Stimulated activated CD4-positive, alpha-beta T cell treated with anti-CD3 and anti-CD28 coated beads, Interleukin-1b, Interleukin-23, amount 100 ng/mL, for 4 hours (primary cell): ENCODE data around the gene HOXC6.
"Not testable (repeated sequence)": the region's sequence is repeated elsewhere in the genome, so short reads cannot be mapped to it uniquely, and the experiment has no call there.

ENCODE experiments used
- DNase-seq, 2 donors: peaks; one replicate each; pipeline ENCODE4 v3.0.0-alpha.2; 2020; ENCODE audit warnings: low read depth in 2 of 2

The HOXC6 gene

DNA sequence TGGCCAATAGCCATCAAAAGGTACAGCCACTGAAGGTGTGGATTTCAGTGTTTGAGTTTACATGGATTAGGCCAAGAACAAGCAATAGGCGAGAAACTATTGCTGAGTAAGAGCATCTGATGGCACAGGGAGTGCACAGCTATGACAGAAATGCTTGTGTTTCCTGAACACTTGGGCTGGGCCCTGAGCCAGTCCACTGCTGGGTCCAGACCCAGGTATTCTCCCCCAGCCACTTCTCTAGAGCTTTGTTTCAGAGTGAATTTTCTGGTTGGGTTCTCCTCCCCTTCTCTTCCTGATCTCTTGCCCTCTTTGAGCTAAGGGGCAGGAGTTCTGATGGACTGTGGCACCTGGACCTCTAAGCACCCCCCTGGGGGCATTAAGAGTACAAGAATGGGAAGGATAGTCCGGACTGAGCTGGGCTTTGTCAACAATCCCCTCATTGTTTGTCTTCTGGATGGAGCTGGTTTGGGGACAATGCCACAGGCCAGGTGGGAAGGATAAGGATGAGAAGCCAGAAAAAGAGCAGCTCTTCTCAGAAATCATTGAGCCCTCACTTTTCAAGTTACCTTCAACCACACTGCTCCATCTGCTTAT is 13.0 kb downstream of the HOXC6 start:
- no peak for DNase-seq

DNA sequence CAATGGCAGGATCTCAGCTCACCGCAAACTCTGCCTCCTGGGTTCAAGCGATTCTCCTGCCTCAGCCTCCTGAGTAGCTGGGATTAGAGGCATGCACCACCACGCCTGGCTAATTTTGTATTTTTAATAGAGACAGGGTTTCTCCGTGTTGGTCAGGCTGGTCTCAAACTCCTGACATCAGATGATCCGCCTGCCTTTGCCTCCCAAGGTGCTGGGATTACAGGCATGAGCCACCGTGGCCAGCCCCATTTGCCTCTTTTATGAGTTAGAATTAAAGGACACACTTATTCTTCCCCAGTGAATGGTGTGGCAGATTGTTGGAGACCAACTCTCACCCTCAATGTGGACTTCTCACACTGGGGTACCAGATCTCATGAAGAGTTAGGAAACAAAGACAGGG is 13.8 kb downstream of the HOXC6 start:
- DNase-seq = not testable (repeated sequence)

DNA sequence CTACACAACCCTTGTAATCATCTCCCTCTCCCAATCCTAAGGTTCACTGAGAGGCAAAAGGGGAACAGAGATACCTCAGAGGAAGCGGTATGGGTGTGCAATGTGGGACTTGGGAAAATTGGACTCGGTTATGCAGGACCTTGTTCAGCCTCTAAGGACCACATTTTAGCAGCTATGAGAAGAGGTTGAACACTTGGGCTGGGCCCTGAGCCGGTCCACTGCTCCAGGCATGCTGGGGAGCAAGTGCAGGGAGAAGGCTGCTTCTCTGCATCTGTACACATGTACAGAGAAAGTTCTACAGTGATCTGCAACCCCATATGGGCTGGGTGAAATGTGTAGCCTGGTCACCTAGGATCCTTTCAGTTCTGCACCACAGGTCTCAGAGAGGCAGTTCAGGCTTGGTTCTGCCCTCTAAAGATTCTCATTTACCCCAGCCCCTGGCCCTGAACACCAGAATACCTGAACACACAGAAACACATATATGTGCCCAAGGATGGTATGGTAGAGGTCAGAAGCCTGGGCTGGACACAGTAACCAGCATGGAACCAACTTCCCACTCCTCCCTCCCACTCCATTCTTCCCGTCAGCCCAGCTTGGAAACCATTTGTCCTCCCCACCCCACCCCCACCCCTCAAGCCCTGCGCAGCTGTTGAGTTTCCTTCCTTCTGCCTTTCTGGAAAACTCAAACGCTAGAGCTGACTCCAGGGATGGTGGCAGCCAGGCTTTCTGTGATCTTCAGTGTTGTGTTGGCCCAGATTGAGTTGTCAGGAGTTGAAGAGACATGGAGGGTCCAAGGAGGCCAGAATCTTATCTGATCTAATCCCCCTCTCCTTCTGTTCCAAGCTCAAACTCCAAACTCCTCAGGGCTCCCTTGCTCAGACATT is 15.0 kb downstream of the HOXC6 start:
- DNase-seq = no peak

DNA sequence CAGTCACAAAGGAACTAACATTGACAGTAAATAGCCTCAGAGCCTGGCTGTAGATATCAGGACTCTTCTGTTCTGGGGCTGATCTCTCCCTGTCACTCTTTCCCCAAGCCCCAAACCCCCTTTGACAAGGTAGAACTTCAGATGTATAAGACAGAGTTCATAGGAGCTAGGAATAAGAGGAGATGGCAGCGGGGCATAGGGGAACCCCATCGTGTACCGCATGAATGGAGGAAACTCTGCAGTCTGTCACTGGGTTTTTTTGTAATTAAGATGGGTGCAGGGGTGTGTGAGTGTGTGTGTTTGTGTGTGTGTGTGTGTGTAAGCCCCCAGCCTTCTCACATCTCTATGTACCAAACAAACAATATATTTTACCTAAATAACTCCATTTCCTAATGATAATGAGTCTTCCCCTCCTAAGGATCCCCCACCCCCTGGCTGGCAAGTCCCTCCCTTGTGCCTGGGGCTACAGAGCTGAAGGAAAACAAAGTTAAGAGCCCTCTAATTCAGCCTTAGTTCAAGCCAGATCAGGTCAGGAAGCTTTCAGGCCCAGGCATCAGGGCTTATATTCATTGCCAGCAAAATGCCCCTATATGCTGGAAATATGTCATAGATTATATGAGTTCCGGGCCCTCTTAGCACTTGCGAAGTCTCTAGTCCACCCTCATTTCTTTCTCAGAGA is 16.3 kb downstream of the HOXC6 start:
- no peak for DNase-seq

DNA sequence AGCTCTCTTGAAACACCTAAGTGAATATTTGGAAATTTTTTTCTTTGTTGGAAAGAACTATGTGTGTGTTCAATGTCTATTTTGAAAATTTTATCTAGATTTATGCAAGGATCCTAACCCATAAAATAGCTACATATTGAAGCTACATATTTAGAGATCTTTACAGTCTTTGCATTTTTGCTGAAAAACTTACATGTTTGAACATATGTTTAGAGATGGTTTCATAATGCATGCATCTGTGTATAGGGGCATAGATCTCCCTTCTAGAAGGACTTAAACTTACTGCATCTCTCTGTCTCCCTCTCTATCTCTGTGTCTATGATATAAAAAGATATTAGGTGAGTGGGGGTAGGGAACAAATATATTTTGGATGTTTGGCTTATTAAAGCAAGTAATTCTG is 17.2 kb downstream of the HOXC6 start:
- no peak for DNase-seq

DNA sequence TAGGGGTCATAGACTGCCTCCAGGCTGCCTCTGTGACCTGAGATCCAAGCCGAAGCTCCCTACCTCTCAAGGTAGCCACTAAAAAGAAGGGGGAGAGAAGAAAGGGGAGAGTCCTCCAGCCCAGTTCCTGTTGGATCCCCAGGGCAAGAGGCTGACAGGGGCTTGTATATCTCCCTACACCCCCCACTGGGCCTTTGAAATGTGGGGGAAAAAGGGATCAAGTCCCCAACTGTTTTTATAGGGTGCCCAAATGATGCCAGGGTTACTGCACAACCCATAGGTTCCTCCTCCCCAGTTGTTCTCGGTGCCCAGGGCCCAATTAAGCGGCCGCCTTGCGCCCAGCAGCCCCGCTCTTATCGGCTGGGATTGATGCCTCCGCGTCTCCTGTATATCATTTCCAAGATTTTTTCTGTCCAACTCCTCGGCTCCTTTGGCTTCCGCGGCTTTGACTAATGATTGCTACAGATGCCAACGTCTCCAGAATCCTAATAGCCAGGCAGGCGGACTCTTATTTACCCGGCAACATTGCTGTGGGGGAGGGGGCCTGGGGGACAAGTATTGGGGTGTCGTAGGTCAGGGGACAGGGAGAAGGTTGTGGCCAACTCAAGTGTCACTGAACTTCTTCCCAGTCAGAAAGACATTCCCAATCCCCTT is 17.8 kb downstream of the HOXC6 start:
- no peak for DNase-seq

DNA sequence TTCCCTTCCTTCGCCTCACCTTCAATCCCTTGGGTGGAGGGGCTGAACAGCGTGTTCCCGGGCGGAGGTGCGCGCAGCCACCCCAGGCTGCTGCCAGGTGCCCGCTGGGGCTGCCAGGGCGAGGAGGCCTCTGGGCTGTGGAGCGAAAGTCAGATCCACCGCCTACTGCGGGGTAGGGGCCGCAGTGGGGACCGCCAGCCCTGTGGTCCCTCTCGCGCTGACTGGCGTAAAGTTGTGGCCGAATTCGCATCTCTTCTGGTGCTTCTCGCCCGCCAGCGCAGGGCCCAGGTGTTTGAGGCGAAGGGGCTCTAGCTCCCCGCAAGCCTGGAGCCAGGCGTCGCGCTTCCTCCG is 18.5 kb downstream of the HOXC6 start:
- DNase-seq = no peak

DNA sequence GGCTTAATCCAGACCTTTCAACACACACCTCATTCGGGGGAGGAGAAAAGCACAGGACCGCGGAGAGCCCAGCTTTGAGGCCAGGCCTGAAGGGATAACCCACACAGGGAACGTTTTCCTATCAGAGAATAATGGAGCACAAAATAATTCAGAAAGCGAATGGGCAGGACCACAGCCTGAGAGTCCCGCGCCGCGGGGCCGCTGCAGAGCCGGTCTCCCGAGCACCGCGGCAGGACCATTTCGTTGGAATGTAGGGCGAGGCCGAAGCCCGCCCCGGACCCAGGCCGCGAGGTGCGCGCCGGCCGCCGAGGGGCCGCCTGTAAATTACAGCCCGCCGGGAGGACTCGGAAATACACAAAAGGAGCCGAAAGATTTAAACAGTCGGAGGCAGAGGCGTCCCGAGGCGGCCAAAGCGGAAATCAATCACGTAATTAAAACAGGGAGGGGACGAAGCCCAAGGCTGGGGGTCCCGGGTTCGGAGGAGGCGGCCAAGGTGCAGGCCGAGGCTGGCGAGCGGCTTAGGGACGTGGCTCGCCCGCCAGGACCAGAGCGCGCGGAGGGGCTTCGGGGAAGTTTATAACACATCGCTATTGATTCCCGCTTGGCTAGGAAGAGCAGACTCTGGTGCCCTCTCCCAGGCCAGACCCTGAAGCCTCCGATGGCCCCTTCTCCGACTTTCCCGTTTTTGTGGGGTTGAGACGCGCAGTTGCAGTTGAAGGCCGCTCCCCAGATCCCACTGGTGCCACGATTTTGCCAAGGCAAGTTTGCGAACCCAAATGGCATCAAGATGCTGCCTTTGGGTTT is 19.1 kb downstream of the HOXC6 start:
- DNase-seq = no peak

DNA sequence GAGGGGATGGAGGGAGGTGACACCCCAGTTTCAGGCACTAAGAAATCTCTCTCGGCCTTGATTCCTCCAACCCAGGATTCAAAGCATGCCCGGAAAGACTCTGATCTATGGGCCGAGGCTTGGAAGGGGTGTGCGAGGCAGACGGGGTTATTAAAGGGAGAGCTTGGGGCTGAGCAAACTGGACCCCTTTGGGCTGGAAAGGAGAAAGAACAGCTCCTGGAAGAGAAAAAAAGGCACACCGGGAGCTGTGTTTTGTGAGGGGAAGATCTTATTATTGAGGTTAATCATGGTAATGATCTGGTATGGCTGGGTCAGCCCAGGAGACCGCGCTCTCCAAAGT is 19.7 kb downstream of the HOXC6 start:
- DNase-seq = no peak

DNA sequence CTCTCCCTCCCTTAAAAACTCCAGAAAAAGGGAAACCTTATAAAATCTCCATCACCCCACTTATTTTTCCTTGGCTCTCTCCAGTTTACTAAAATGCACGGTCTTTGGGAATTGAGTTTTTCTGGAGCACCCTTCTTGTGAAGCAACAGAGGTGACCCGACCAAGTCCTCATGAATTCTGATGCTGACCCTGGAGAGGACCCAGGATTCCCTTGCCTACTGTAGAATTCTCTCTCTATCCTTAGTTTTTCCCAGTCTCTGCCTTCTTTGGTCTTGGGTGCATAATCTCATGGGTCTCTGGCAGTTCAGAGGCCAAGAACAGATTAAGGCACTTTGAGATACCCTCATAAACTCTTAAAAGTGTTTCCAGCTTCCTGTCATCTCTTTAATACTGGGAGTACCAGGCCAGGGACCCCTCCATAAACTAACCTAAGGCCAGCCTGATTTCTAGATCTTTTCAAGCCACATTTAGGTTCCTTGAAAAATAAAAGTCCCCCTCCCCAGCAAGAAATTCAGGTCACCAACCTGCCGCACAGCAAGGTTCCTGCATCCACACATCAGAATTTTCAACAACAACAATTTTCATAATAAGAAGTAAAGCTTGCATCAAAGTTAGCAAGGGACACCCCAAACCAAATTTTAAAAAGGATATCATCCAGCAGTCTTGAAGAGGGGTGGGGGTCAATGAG is 20.3 kb downstream of the HOXC6 start:
- DNase-seq = no peak

DNA sequence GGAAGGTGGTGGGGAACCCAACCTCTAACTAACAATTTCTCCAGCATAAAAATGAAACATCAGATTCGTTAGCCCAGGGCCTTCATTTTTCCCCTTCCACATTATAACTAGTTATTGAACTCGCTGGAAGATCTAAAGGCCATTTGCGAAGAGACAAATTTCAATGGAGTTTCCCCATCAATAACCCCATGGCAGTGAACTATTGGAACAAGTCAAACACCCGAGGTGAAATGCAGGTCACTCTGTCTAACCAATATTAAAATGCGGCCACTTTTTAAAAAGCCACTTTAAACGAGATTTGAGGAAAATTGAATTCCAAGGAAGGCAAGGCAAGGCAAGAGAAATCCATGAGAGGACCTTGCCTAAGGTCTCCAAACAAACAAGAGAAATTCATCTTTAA is 20.9 kb downstream of the HOXC6 start:
- no peak for DNase-seq

DNA sequence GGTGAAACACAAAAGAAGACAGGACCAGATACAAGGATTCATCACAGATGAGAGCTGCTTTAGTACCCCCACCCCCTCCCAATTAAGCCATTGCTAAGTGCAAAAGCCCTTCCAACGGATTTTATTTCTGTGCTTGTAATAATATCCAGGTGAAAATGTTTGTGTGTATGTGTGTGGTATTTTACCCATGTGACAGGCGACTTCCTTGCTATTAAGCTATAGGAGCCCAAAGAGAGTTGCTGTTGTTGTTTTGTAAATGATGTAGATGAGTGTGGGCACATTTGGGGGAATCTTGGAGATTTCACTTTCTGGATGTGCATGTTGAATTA is 22.2 kb downstream of the HOXC6 start:
- DNase-seq = no peak

DNA sequence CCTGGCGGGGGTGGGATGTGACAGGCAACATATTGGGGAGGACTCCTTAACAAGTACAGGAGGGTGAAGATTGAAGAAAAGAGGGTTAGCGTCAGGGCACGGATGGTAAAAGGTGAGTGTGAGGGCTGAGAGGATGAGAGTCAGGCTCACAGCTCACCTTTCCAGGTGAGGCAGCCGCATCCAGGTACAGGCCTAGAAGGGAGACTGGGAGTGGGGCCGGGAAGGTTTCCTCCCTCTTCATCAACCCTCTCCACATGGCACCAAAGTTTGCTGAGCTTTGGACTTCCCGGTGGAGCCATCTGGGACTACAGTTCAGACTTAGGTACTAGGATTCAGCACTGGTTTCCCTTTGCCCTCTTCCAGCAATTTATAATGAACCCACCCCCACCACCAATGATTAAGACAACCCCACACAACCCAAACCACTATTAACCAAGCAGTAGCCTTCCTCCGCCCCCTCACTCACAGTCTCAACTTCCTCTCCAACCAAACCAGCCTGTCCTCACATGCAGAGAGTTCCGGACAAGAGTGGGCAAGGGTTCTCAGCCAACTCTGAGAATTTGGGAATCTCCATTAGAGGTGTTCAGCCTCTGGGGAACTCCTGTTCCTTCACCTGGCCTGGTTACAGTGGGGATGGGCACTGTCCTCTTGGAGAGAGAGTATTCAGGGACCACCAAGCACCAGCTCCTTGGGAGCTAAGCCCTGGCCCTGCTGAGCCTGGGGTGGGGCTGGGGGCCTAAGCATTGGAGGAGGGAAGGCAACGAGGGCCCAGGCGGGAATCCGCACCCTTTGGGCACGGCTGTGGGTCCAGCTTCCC is 23.0 kb downstream of the HOXC6 start:
- DNase-seq = no peak

DNA sequence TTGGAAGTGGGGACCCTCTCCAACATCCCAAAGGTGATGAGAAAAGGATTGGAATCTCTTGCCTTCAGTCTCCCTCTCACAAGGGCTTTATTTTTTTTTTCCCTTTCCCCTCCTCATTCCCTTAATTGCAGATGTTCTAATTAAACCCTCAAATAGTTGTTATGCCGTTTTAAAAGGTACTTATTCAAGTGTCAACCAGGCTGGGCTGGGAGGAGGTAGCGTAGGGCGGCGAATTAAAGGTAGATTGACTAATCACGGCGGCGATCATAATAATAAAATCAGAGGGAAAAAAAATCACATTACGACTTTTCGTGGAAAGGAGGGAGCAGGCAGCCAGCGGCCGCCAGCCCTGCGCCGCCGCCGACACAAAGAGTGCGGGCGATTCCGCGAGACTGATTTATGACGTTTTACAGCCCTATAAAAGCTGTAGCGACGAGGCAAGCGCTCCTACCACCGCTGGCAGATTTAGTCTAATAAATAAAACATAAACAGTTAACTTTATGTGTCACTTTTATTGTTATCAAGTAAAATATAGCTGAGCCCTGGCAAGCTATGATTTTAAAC is 23.7 kb downstream of the HOXC6 start:
- DNase-seq = no peak

DNA sequence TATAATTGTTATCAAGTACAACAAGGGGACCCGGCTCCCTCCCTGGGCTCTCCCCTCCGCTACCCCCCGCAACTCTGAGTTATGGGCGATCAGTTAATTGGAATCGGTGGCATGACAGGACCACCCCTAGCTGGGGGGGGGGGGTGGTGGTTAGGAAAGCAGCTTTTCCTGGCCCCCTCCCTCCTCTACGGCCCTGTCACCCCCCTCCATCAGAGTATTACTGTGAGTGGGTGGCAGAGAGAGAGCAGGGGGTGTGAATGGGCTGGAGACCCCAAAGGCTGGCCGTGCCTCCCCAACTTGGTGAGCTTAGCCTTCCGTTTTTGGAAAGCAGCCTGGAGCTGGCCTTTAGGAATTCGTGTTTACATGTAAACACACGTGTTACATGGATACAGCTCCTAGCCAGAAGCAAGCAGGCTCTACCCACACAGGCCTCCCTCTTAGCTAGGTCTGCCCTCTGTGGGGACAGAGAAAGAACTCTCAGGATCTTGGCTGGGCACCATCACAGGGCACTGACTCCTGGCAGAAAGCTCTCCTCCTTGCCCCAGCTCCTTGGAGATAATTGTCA is 24.3 kb downstream of the HOXC6 start:
- no peak for DNase-seq

DNA sequence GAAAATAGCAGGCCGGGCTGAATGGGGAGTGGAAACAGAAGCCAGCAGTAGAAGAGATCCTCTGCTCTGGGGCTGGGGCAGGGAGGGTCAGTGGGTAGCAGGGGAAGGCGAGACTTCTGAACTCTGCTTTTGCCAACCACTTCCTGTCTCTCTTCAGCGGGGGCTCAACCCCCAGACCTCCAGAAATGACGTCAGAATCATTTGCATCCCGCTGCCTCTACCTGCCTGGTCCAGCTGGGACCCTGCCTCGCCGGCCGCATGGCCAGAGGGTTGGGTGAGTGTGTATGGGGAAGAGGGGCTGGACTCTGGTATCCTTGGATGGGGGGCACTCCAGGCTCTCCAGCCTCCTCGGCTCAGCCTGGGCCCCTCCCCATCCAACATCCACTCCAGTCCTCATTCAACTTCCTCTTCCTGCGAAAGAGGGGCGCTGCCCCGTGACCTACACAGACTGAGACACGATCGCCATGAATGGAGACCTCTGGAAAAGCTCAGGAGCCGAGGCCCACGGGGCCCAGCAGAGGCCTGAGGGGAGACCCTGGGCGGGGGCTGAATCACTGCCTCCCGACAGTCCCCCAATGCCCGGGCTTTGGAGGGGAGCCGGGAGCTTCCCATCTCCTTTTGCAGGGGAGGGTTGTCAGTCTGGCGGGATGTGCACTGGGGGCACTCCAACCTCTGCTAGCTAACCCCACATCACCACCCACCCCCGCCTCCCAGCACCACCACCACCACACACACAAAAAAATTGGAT is 24.9 kb downstream of the HOXC6 start:
- DNase-seq = no peak

DNA sequence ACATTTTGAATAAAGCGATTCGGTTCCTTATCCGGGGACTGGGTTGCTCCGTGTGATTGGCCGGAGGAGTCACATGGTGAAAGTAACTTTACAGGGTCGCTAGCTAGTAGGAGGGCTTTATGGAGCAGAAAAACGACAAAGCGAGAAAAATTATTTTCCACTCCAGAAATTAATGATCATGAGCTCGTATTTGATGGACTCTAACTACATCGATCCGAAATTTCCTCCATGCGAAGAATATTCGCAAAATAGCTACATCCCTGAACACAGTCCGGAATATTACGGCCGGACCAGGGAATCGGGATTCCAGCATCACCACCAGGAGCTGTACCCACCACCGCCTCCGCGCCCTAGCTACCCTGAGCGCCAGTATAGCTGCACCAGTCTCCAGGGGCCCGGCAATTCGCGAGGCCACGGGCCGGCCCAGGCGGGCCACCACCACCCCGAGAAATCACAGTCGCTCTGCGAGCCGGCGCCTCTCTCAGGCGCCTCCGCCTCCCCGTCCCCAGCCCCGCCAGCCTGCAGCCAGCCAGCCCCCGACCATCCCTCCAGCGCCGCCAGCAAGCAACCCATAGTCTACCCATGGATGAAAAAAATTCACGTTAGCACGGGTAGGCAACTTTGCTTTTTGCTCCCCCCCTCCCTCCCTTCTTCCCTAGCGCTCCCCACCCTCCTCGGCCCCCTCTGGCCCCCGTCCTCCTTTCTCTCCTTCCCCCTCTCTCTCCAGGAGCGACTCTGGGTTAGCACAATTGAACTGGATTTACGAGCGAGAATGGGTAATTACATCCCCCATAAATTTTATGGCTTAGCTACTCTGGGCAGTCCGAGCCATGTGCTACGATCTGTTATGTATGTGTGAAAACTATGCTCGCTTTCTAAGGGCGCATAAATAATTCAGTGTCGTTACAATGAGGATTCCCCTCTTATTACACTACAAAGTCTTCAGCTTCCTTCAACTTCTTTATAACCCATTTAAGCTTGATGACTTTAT is 25.8 kb downstream of the HOXC6 start, which contains the start of gene HOXC4:
Gene HOXC4 (plus strand): TSS at position 85 of the 991 bp plus-strand sequence. CDS start 88 bp downstream, at position 173.
- no peak for DNase-seq

DNA sequence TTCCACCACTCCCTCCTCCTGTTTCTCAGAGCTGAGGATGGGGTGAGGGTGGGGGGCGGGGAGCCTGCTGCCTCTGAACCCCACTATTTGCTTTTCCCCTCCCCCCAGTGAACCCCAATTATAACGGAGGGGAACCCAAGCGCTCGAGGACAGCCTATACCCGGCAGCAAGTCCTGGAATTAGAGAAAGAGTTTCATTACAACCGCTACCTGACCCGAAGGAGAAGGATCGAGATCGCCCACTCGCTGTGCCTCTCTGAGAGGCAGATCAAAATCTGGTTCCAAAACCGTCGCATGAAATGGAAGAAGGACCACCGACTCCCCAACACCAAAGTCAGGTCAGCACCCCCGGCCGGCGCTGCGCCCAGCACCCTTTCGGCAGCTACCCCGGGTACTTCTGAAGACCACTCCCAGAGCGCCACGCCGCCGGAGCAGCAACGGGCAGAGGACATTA is 26.5 kb downstream of the HOXC6 start:
- no peak for DNase-seq
